GM19395 (cell line): ENCODE data around the gene PRND.
"Not testable (repeated sequence)": the region's sequence is repeated elsewhere in the genome, so short reads cannot be mapped to it uniquely, and the experiment has no call there.

Source experiments
- ATAC-seq: cut with Tn5 transposase; IDR thresholded peaks from one replicate; pipeline ENCODE4 v1.9.1; 2021; ENCODE audit warnings: mild to moderate bottlenecking, moderate library complexity; ENCODE audit not compliant: unreplicated experiment

PRND gene

DNA sequence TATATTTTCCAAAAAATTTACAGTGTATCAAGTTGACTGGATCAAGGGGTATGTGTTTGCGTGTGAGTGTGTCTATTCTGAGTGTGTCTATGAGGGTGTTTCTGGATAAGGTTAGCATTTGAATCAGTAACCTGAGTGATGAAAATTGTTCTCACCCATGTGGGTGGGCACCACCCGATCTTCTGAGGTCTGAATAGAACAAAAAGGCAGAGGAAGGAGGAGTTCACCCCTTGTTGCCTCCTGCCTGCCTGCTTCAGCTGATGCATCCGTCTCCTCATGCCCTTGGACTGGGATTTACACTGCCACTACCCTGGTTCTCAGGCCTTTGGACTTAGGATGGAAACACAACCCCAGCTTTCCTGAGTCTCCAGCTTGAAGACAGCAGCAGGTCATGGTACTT, 13.7 kb upstream of the PRND start:
- ATAC-seq = no peak

DNA sequence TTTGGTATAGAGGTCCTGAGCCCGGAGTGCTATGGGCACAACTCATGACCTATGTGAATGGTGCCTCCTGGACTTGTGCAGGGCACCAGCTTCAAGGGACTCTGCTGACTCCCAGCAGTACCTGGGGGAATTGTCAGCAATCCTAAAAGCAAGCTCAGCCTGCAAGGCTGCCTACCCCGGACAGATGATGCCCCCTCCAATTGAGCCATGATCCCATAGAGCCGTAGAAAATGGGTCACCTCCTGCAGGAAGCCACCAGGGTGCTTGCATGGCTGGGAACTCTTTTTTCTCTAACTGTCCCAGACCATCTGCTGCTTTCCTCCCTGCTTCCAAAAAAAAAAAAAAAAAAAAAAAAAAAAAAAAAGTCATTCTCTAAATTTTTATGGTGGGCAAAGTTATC, 12.9 kb upstream of the PRND start:
- no peak for ATAC-seq

DNA sequence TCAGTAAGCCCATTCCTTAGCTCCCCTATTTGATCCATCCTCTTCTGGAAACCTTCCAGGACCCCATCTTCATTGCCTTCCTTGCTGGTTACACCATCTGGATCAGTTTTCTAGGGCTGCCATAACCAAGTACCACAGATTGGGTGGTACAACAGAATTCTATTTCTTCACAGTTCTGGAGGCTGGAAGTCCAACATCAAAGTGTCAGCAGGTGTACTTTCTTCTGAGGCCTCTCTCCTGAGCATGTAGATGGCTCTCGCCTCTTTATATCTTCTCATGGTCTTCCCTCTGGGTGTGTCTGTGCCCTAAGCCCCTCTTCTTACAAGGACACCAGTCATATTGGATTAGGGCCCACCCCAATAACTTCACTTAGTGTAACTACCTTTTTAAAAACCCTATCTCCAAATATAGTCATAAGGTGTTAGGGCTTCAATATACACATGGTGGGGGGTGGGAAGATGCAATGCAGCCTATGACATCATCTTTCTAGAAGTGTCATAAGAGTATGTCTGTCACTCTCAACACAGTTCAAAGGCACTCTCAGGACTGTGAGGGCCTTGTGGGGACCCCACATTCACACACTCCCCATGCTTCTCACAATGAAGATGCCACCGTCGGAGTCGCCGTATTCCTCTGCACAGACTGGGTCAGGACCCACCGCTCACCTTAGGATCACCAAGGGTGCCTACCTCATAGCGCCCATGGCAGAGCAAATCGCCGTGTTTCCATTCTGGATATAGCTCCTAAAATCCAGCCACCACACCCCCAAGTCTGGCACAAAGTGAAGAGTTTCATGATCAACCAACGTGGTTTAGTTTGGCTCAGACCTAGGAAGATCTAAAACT, 12.2 kb upstream of the PRND start:
- ATAC-seq = no peak

DNA sequence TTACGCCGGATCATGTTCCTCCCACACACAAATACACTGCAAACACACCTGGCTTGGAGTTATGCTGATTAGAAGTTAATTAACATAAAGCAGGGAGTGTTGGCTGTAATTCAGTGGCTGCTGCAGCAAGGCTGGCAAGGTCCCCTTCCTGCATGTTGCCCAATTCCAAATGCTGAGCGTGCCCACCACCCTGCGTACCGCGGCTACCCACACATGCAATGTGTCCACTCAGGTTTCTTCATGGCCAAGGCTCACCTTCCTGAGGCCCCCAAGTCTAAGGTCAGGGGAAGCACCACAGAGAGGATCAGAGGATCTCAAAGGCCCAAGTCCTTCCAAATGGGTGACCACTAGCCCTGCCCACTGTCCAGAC, 11.6 kb upstream of the PRND start:
- ATAC-seq = no peak

DNA sequence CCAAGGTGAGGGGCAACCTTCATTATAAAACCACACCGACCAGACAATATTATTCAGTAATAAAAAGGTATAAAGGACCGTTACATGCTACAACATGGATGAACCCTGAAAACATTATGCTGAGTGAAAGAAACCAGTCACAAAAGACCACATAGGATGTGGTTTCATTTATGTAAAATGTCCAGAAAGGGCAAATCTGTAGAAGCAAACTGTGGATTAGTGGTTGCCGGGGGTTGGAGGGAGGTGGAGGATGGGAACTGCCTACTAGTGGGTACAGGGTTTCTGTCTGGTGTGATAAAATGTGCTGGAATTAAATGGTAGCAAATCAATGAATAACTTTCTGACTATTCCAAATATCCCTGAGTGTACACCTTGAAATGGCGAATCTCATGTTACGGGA, 10.2 kb upstream of the PRND start:
- no peak for ATAC-seq

DNA sequence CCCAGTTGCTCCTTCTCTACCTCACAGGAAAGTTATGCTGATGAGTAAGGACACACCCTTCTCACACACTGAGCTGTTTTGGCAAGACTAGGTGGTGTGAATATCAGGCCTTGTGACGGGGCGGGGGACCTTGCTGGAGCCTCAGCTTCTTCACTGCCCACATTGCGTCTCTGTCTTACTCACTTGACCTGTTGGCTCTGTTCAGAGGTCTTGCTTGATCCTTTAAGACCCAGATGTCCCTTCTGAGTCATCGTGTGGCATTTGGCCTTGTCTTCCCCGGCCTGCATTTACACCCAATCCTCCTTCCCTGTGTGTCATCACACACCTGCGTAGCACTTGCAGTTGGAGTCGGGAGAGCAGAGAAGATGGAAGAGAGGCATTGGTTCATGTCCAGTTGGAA, 8.3 kb upstream of the PRND start:
- ATAC-seq = no peak

DNA sequence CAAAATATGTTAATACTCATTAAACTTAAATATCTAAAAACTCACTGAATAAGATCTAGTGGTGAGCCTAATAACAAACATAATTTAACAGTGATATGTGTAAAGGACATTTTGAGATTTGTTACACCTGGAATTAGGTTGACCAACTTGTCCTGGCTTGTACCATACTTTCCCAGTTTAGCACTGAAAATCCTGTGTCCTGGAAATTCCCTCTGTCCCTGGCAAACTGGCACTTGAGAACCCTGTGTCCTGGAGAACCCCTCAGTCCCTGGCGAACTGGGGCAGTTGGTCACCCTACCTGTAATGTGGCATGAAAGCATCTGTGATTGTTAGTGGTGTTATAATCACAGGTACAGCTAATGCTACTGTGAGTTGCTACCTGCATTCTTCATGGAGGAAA, 6.9 kb upstream of the PRND start:
- no peak for ATAC-seq

DNA sequence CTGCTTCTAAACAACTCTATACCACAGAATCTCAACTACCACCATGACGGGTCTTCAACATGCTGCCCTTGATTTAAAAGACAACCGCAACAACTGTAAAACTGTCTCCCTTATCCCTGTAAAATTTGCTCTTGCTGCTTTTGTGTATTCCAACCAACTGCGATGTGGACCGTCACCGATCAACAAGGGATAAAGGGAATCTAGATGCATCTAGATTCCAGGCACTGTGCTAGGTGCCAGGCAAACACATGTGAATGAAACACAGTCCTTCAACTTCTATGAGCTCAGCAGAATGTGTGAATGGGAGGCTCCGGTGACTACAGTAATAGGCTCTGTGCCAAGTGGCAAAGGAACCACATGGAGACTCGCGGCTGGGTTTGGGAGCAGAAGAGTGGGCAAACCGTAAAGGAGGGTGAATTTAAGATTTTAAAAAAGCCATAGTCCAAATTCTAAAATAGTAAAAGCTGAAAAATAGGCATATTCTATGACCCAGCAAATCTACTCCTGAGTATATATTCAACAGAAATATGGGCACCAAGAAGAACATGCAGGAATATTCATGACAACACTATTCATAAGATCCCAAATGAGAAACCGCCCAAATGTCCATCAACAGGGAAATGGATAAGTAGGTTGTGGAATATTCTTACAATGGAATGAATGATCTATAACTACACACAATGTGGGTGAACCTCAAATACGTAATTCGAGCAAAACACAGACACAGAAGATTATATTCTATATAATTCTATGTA, 3.7 kb upstream of the PRND start:
- ATAC-seq = no peak

DNA sequence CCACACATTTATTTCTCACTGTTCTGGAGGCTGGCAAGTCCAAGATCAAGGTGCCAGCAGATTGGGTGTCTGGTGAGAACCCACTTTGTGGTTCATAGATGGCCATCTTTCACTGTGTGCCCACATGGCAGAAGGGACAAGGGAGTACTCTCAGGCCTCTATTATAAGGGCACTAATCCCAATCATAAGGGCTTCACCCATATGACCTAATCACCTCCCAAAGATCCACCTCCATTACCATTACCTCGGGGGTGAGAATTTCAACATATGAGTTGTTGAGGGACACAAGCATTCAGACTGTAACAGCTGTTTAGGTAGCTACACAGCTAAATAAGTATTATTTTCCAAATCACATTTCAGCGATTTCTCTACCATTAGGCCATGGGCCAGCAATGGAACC, 2.5 kb upstream of the PRND start:
- ATAC-seq = no peak

DNA sequence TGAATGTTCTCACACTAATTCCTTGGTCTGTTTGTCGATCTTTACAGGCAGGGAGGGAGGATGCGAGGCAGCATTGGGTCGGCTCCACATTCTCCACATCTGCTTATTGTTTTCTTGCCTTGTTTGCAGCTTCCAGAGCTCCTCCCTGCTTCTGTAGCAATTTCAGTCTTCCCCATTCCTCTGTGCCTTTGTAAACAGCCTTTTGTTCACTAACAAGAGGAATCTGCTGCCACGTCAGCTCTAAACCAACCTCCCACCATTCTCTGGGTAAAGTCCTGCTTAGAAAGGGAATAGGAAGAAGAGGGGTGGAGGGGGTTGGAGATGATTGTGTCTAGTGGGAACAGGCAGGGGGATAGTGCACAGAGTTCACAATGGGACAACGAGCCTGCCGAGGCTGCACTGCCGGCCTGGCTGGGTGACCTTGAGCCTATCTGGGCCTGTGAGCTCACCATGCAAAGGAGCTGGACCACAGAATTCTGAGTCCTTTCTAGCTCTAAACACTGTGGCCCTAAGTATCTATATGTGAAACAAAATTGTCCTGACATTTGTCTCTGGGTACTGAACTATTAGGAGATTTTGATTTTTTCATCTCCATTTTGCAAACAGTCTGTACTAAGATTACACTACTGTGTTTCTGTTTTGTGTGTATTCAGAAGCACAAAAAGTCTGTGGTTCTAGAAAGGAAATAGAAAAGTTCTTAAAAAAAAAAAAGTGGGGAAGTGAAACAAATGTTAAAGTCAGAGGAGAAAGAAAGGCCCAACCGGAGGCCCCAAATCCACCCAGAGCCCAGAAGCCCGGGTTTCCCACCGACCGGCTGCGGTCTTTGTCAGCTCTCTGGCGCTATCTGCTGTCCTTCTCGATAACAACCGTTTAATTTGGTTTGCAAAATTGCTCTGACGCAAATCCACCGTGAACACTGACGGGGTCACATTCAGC, 1.4 kb upstream of the PRND start:
- peak; percentile 96 for ATAC-seq

DNA sequence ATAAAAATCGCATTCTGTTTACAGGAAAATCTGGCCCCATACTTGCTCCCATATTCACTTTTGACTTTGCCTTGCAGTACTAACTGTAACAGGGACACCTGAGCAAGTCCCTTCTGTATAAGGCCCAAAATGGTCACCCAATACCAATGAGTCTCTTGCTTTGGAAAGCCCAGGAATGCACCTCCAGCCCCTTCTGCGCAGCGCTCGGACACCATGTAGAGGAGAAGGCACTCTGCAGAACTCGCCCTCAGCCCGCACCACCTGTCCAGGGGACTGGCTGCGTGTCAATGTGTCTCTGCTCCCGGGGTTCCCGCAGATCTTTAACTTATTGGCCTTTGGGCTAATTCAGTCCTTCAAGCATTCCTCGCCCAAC, 746 bp upstream of the PRND start:
- peak; percentile 18 for ATAC-seq

DNA sequence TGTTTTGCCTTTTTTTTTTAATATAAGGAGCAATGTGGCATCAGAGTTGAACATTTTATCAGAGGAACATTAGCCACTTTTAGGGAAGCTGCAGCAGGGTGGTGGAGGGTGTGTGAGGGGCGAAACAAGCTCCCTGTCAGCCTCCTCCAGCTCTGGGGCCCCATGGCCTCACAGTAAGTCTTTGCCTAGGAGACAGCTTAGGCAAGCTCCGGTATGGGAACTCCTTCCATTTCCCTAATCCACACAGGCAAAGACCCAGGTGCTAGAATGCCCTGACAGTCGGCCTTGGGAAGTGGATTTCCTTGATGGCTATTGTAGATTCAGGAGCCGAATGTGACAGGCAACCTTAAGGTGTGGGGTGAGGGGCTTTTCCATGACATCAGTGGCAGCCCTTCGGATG, 862 bp downstream of the PRND start:
- no peak for ATAC-seq

DNA sequence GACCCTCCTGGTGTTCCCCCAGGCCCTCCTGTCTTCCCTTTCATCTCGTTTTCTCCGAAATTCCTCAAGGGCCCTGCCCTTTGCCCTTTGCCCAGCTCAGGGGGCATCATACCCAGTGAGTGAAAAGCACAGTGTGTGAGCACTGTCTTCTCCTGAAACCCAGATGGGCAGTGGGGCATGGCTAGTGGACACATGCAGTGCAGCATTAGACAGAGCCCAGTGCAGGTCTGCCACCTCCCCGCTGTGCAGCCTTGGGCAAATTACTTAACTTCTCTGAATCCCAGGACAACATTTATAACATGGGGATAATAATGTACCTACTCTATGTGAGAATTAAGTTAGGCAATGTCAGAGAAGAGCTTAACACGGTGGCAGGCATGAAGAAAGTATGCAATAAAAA, 1.3 kb downstream of the PRND start:
- ATAC-seq = no peak

DNA sequence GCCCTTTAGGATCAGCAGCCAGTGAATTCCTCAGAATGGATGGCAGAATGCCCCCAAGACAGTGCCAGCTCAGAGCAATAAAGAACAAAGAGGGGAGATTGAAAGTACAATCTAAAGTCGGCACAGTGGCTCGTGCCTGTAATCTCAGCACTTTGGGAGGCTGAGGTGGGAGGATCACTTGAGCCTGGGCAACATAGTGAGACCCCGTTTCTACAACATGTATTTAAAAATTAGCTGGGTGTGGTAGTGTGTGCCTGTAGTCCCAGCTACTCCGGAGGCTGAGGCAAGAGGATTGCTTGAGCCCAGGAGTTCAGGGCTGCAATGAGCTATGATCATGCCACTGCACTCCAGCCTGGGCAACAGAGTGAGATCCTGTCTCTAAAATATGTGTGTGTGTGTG, 1.8 kb downstream of the PRND start:
- ATAC-seq = not testable (repeated sequence)

DNA sequence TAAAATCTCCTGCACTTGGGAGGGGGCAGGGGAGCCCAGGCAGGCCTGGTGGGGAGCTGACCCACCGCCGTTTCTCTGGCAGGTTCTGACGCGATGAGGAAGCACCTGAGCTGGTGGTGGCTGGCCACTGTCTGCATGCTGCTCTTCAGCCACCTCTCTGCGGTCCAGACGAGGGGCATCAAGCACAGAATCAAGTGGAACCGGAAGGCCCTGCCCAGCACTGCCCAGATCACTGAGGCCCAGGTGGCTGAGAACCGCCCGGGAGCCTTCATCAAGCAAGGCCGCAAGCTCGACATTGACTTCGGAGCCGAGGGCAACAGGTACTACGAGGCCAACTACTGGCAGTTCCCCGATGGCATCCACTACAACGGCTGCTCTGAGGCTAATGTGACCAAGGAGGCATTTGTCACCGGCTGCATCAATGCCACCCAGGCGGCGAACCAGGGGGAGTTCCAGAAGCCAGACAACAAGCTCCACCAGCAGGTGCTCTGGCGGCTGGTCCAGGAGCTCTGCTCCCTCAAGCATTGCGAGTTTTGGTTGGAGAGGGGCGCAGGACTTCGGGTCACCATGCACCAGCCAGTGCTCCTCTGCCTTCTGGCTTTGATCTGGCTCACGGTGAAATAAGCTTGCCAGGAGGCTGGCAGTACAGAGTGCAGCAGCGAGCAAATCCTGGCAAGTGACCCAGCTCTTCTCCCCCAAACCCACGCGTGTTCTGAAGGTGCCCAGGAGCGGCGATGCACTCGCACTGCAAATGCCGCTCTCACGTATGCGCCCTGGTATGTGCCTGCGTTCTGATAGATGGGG, 3.0 kb downstream of the PRND start:
- no peak for ATAC-seq

DNA sequence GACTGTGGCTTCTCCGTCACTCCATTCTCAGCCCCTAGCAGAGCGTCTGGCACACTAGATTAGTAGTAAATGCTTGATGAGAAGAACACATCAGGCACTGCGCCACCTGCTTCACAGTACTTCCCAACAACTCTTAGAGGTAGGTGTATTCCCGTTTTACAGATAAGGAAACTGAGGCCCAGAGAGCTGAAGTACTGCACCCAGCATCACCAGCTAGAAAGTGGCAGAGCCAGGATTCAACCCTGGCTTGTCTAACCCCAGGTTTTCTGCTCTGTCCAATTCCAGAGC, 3.5 kb downstream of the PRND start:
- no peak for ATAC-seq

DNA sequence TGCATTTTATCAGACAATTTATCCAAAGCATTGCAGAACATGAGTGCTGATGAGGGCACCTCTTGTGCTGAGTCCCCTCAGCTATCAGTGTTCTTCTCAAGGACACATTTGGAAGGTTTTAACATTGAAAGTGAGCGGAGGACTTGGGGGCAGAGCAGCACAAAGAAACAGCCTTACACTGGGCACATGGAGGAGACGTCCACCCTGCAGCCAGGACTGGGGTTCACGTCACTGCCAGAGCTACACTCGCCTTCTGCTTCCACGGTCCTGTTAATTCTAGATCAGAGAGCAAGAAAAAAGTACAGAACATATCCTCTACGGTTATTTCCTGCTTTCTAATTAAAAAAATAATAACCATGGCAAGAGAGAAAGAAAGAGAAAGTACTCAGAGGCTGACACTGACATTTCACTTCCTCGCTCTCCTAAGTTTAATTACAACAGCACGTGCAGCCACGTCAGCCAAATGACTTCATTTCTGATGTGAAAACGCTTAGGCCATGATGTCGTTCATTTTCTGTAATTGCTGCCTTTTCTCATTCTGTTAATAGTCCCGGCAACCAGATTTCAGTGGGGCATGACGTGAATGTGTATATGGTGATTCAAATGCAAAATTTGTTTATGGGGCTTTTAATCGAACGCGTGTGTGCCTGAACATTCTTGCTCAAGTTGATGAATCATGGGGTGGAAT, 5.1 kb downstream of the PRND start:
- peak; percentile 58 for ATAC-seq

DNA sequence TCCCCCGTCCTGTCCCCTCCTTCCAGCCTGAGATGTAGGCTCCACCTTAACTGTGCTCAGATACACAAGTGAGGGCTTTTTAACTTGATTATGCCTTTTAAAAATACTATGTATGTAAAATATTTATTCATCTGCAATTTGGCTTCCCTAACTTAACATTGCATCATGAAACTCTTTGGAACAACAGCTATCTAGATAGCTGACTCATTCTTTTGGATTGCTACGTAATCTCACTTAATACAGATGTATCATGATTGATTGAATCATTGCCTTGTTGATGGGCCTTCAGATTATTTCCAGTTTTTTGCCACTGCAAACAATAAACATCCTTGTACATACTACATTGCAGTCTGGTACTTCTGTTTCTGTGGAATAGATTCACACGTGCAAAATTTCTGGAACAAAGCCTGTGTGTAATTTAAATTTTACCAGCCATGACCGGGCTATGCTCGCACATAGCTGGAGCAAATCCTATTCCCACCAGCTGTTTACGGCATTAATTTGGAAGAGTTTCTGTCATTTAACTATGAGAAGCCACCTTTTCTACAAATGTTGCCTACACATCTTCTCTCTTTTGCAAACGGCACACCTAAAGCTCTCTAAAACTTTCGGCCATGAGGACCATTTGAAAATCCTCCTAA, 6.5 kb downstream of the PRND start:
- no peak for ATAC-seq

DNA sequence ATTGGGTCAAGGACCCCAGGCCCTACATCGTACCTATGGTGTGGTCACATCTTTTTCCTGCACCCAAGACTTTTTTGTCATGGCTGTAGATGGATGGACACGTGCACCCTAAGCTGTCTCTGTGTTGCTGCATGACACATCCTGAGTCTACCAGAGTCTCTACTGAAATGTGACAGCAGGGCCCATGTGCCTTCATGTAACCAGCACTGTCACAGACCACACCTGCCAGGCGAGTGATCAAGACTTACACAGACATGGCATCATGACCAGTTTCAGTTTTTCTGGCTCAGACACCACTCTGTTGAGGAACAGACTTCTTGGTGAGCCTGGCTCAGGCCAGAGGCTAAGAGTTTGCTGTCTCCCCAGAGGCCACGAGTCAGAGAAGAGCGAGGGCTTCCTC, 7.6 kb downstream of the PRND start:
- ATAC-seq = no peak

DNA sequence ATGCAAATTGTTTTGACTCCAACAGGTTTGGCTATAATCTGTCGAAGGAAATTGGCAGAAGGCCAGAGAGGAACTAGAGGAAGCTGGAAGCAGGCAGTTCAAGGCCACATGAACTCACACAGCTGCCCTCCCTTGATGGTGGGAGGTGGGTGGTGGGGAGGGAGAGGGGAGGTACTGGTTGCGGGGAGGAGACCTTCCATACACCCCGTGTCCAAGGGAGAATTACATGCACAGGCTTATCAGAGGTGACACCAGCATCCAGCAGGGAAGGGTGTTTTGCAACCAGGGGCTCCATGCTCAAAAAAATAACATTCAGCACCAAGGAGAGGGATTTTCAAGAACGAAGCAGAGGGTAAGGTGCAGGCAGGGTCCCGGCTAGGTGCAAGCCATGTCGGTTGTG, 9.1 kb downstream of the PRND start:
- ATAC-seq = no peak
